Kidney (tissue), 14 donors: ENCODE data around the gene RNF8. TPM values are rescaled to one million over a fixed set of nuclear protein-coding genes. Genes with fewer than 3 reads are reported as not detected.
A peak's percentile ranks its signal among the peaks of the same experiment; 100 is the strongest.

ENCODE experiments used
- DNase-seq, 5 donors: peaks; one replicate each; pipeline ENCODE4 v3.0.0-alpha.2; 2013 to 2020
- FAIRE-seq: peaks from 2 replicates; lab custom pipeline; 2012; peaks lifted over from hg19 to GRCh38; lab: Jason Lieb, UNC
- H3K27ac ChIP-seq, 2 donors: one replicate each; pipeline ENCODE4 v1.7.0; 2013; ENCODE audit warnings: low read depth in 2 of 2, low read length in 2 of 2, inconsistent platforms in 1 of 2
- H3K27me3 ChIP-seq: one replicate; pipeline ENCODE4 v1.7.1; 2013; ENCODE audit warnings: low read length, inconsistent platforms; ENCODE audit not compliant: control insufficient read depth, insufficient read depth
- H3K36me3 ChIP-seq, 3 donors: one replicate each; pipeline versions ENCODE4 v1.7.0 to v1.7.1; 2013; ENCODE audit warnings: low read length in 3 of 3, control low read depth in 1 of 3, inconsistent platforms in 1 of 3; ENCODE audit not compliant: insufficient read depth in 3 of 3, control insufficient read depth in 2 of 3
- H3K4me1 ChIP-seq, 3 donors: one replicate each; pipeline versions ENCODE4 v1.7.0 to v1.7.1; 2013; ENCODE audit warnings: low read length in 3 of 3, inconsistent platforms in 1 of 3, low read depth in 1 of 3; ENCODE audit not compliant: control insufficient read depth in 2 of 3, insufficient read depth in 2 of 3
- H3K4me3 ChIP-seq, 3 donors: one replicate each; pipeline versions ENCODE4 v1.7.0 to v1.8.1; 2013; ENCODE audit warnings: low read length in 3 of 3, control low read depth in 1 of 3, inconsistent platforms in 1 of 3
- H3K9ac ChIP-seq, 3 donors: one replicate each; pipeline versions ENCODE4 v1.7.0 to v1.7.1; 2013; ENCODE audit warnings: low read length in 3 of 3, control low read depth in 1 of 3, inconsistent platforms in 1 of 3
- H3K9me3 ChIP-seq, 3 donors: one replicate each; pipeline versions ENCODE4 v1.7.0 to v1.7.1; 2013; ENCODE audit warnings: low read length in 3 of 3, control low read depth in 1 of 3, inconsistent platforms in 1 of 3; ENCODE audit not compliant: control insufficient read depth in 2 of 3, insufficient read depth in 1 of 3
- intact Hi-C: fragments of 100-400 bp; cut with DNase I; formaldehyde crosslinking; loops from one replicate; pipeline ENCODE4 v1.11.1; 2022
- polyA plus RNA-seq: library from polyadenylated mRNA; stranded (reverse); fragments of 350-450 nt; fragmentation: Illumina TruSeq; extraction: RNeasy Lipid Tissue Mini Kit (QIAGEN cat#74804); gene quantifications from one replicate; pipeline ENCODE4 v1.2.3, GENCODE V29; 2014; ENCODE audit warnings: low read depth, low replicate concordance; ENCODE audit not compliant: insufficient read depth
- total RNA-seq: library from RNA; stranded (reverse); fragmentation: NEBNext Ultra II Directional; extraction: Animal tissue kit (Norgen Biotek cat#: 25700); gene quantifications from one replicate; pipeline ENCODE4 v1.2.1, GENCODE V29; 2021
- TF ChIP-seq, protein P1 (sequence below): IDR thresholded peaks from 3 replicates; pipeline ENCODE4 v1.5.1; 2012; ENCODE audit warnings: mild to moderate bottlenecking, moderate library complexity, borderline replicate concordance; ENCODE audit not compliant: insufficient read depth; ENCODE audit errors: extremely low read depth
- donor health status: control.
- donor health status: control.
- donor health status: control.
- donor health status: control.
- donor health status: control.
- donor health status: DM: yes; HTN: yes; CAD: no.
- donor health status: Normal renal cell carcinoma (clear cell type).

RNF8 gene
- total and polyA plus RNA-seq, 2 donors from 2014 or later = 18.4 to 18.5 TPM

GRCh38 chr6:37319856-37320480, 33.8 kb upstream of the RNF8 start:
- DNase-seq (no peak), FAIRE-seq (no peak)
- H3K27me3 ChIP-seq = no peaks in the 10 kb centered on the region

GRCh38 chr6:37320646-37321045, 33.1 kb upstream of the RNF8 start:
- peaks cover 12 to 34% (median 30%) of the 10 kb centered on the region in 3 donors for H3K36me3 ChIP-seq
- intact Hi-C loops = no loop called here

More at GRCh38 chr6:37319856-37320480, 33.8 kb upstream of the RNF8 start:
- Histone ChIP-seq H3K27ac (no peak overlapping the region), H3K4me1 (peaks cover 0 to 13% (median 0%) of the 10 kb centered on the region in 3 donors), H3K9ac (no peak overlapping the region), H3K4me3 (no peak overlapping the region), H3K9me3 (no peaks in the 10 kb centered on the region), H3K36me3 (peaks cover 12 to 34% (median 33%) of the 10 kb centered on the region in 3 donors)
- intact Hi-C loops = no loop called here
- TF ChIP-seq, protein P1, sequence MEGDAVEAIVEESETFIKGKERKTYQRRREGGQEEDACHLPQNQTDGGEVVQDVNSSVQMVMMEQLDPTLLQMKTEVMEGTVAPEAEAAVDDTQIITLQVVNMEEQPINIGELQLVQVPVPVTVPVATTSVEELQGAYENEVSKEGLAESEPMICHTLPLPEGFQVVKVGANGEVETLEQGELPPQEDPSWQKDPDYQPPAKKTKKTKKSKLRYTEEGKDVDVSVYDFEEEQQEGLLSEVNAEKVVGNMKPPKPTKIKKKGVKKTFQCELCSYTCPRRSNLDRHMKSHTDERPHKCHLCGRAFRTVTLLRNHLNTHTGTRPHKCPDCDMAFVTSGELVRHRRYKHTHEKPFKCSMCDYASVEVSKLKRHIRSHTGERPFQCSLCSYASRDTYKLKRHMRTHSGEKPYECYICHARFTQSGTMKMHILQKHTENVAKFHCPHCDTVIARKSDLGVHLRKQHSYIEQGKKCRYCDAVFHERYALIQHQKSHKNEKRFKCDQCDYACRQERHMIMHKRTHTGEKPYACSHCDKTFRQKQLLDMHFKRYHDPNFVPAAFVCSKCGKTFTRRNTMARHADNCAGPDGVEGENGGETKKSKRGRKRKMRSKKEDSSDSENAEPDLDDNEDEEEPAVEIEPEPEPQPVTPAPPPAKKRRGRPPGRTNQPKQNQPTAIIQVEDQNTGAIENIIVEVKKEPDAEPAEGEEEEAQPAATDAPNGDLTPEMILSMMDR = no peak

GRCh38 chr6:37321101-37321500, 32.7 kb upstream of the RNF8 start:
- intact Hi-C loops = no loop called here
- Histone ChIP-seq H3K9ac (no peak overlapping the region), H3K4me1 (peaks cover 0 to 13% (median 0%) of the 10 kb centered on the region in 3 donors), H3K27me3 (no peaks in the 10 kb centered on the region), H3K4me3 (no peak overlapping the region), H3K36me3 (peaks cover 10 to 30% (median 26%) of the 10 kb centered on the region in 3 donors), H3K27ac (no peak overlapping the region), H3K9me3 (no peaks in the 10 kb centered on the region)
- TF ChIP-seq, protein P1 = no peak
- FAIRE-seq = no peak
- DNase-seq = no peak

More at GRCh38 chr6:37320646-37321045, 33.1 kb upstream of the RNF8 start:
- FAIRE-seq (no peak), DNase-seq (no peak)
- H3K4me1 ChIP-seq = peaks cover 0 to 13% (median 0%) of the 10 kb centered on the region in 3 donors
- H3K27ac ChIP-seq = peak overlapping the region in 1 of 2 donors; percentile 48
- H3K9ac ChIP-seq = no peak overlapping the region
- H3K9me3 ChIP-seq = no peaks in the 10 kb centered on the region
- H3K4me3 ChIP-seq = no peak overlapping the region
- no peaks in the 10 kb centered on the region for H3K27me3 ChIP-seq
- TF ChIP-seq, protein P1 = no peak
